Endothelial cell of umbilical vein (primary cell): ENCODE results near the gene OR6Q1. TPM values are rescaled to one million over a fixed set of nuclear protein-coding genes. Genes with fewer than 3 reads are reported as not detected.

Experiments
- BruUV-seq: library from RNA; stranded (reverse); fragments of 400-500 nt; replicated peaks from 2 replicates; lab custom pipeline; 2021; lab: Mats Ljungman, UMichigan
- CTCF ChIA-PET: fragments of 300-600, 350-600 bp; sonication (Branson Sonifier 250); formaldehyde crosslinking; loops from one replicate; lab custom pipeline; 2021; ENCODE audit warnings: antibody characterized with exemption, inconsistent platforms; lab: Charles Lee
- POLR2A ChIA-PET: fragments of 300-600, 350-600 bp; sonication (Branson Sonifier 250); formaldehyde crosslinking; loops from one replicate; lab custom pipeline; 2021; ENCODE audit warnings: antibody characterized with exemption, inconsistent platforms; lab: Charles Lee
- DNase-seq: peaks from one replicate; pipeline ENCODE4 v3.0.0-alpha.2; 2011; ENCODE audit warnings: low read depth, low spot score
- FAIRE-seq: peaks from 2 replicates; lab custom pipeline; 2011; peaks lifted over from hg19 to GRCh38; lab: Jason Lieb, UNC
- H2AFZ ChIP-seq: 2 replicates; pipeline ENCODE4 v1.6.0; 2012; ENCODE audit warnings: low read depth, low read length, control low read depth, inconsistent platforms
- H3K27ac ChIP-seq: 2 replicates; pipeline ENCODE4 v1.5.1; 2011; ENCODE audit warnings: low read depth, mild to moderate bottlenecking, control low read depth, low read length, moderate library complexity; ENCODE audit not compliant: insufficient read depth
- H3K27me3 ChIP-seq, 2 experiments: 2 replicates each; pipeline versions ENCODE4 v1.6.0 to v1.6.1; 2011; ENCODE audit warnings: low read length in 2 of 2, mixed read lengths in 1 of 2; ENCODE audit not compliant: control insufficient read depth in 2 of 2, insufficient read depth in 2 of 2
- H3K36me3 ChIP-seq, 2 experiments: 2 replicates in 1 of 2; 3 replicates in 1 of 2; pipeline ENCODE4 v1.5.1; 2011; ENCODE audit warnings: low read length in 2 of 2, mild to moderate bottlenecking in 1 of 2, moderate library complexity in 1 of 2; ENCODE audit not compliant: control insufficient read depth in 2 of 2, insufficient read depth in 2 of 2; ENCODE audit errors: extremely low read depth in 1 of 2
- H3K4me1 ChIP-seq: 3 replicates; pipeline ENCODE4 v1.5.1; 2011; ENCODE audit warnings: mild to moderate bottlenecking, low read length; ENCODE audit not compliant: control insufficient read depth, insufficient read depth; ENCODE audit errors: extremely low read depth
- H3K4me2 ChIP-seq: 2 replicates; pipeline ENCODE4 v1.6.1; 2011; ENCODE audit warnings: low read length, control low read depth, mixed read lengths; ENCODE audit not compliant: insufficient read depth
- H3K4me3 ChIP-seq, 3 experiments: fragments of 200-600 bp in 1 of 3; sonication (generic), shearing (Covaris generic) in 1 of 3; replicated peaks in 1 of 3; 2 replicates each; pipeline ENCODE4 v1.5.1; 2011 to 2016; ENCODE audit warnings: control low read depth in 3 of 3, low read length in 3 of 3, mild to moderate bottlenecking in 2 of 3, inconsistent platforms in 1 of 3, low read depth in 1 of 3, moderate library complexity in 1 of 3; ENCODE audit not compliant: insufficient read depth in 1 of 3
- H3K79me2 ChIP-seq: 2 replicates; pipeline ENCODE4 v1.6.0; 2012; ENCODE audit warnings: low read length, inconsistent platforms; ENCODE audit not compliant: control insufficient read depth, insufficient read depth
- H3K9ac ChIP-seq: replicated peaks from 2 replicates; pipeline ENCODE3; 2011; ENCODE audit warnings: low read length, control low read depth; ENCODE audit not compliant: insufficient read depth; ENCODE audit errors: extremely low read depth
- H3K9me1 ChIP-seq: replicated peaks from 3 replicates; pipeline ENCODE4 v1.6.0; 2011; ENCODE audit warnings: mild to moderate bottlenecking, low read length; ENCODE audit not compliant: control insufficient read depth, insufficient read depth; ENCODE audit errors: extremely low read depth
- H3K9me3 ChIP-seq: replicated peaks from 2 replicates; pipeline ENCODE4 v1.5.1; 2012; ENCODE audit warnings: low read length, inconsistent platforms; ENCODE audit not compliant: control insufficient read depth, insufficient read depth
- H4K20me1 ChIP-seq: replicated peaks from 2 replicates; pipeline ENCODE3; 2011; ENCODE audit warnings: mild to moderate bottlenecking, low read length; ENCODE audit not compliant: control insufficient read depth, insufficient read depth; ENCODE audit errors: extremely low read depth
- CTCF ChIP-seq, 2 donors: IDR thresholded peaks; 1 replicate in 1 of 2; 2 replicates in 1 of 2; pipeline ENCODE4 v1.5.1; 2011; ENCODE audit warnings: low read length in 2 of 2, mild to moderate bottlenecking in 2 of 2, moderate library complexity in 2 of 2, control low read depth in 1 of 2, inconsistent platforms in 1 of 2, low read depth in 1 of 2; ENCODE audit not compliant: insufficient read depth in 1 of 2; ENCODE audit errors: extremely low read depth in 1 of 2
- EZH2 ChIP-seq: IDR thresholded peaks from 2 replicates; pipeline ENCODE4 v1.6.1; 2012; ENCODE audit warnings: borderline replicate concordance, low read depth, mild to moderate bottlenecking, moderate library complexity, low read length, inconsistent platforms; ENCODE audit not compliant: severe bottlenecking
- GATA2 ChIP-seq: IDR thresholded peaks from 2 replicates; pipeline ENCODE4 v1.7.0; 2011; ENCODE audit warnings: low read depth, mild to moderate bottlenecking, moderate library complexity, mixed read lengths, low read length; ENCODE audit not compliant: insufficient read length, insufficient read depth
- JUN ChIP-seq: IDR thresholded peaks from 2 replicates; pipeline ENCODE4 v1.6.1; 2011; ENCODE audit warnings: borderline replicate concordance, low read depth; ENCODE audit not compliant: insufficient read length, insufficient read depth
- MAX ChIP-seq: IDR thresholded peaks from 2 replicates; pipeline ENCODE4 v1.6.1; 2011; ENCODE audit not compliant: insufficient read depth, insufficient read length
- MYC ChIP-seq: IDR thresholded peaks from one replicate; pipeline ENCODE4 v1.6.1; 2011; ENCODE audit warnings: mild to moderate bottlenecking, low read depth, low read length
- dilution Hi-C: fragments of 300-500 bp; cut with MboI; formaldehyde crosslinking; loops from one replicate; pipeline ENCODE4 v1.15.0; 2019; ENCODE audit warnings: low sequenced_read_pairs; ENCODE audit not compliant: extremely low pct_ligation_motif_present
- intact Hi-C: fragments of 100-400 bp; cut with micrococcal nuclease; formaldehyde crosslinking; loops from one replicate; pipeline ENCODE4 v1.10.0; 2022
- polyA plus RNA-seq, 4 experiments: library from polyadenylated mRNA; depleted of rRNA in 3 of 4; stranded (reverse) in 3 of 4; unstranded in 1 of 4; fragments of >200 nt; gene quantifications; 2 replicates each; pipeline versions ENCODE4 v1.2.1 to v1.2.3, GENCODE V29; 2011 to 2012; ENCODE audit warnings: missing spikeins in 1 of 4
- total RNA-seq: library from RNA; stranded (reverse); gene quantifications from 2 replicates; pipeline ENCODE4 v1.2.3, GENCODE V29; 2021

The OR6Q1 gene
- total and polyA plus RNA-seq, 2 donors (not counting 3 experiments of a cell fraction or from before 2014, with no cell fraction given) = not detected

- Histone ChIP-seq H3K27me3 (no peaks in the 10 kb centered on the region), H3K36me3 (no peaks in the 10 kb centered on the region), H3K9me3 (no peaks in the 10 kb centered on the region), H4K20me1 (no peaks in the 10 kb centered on the region), H3K4me3 (no peak overlapping the region), H3K4me1 (peaks cover 16% of the 10 kb centered on the region), H3K9ac (no peak overlapping the region), H3K4me2 (no peak overlapping the region), H2AFZ (no peak overlapping the region), H3K79me2 (no peaks in the 10 kb centered on the region), H3K27ac (no peak overlapping the region), H3K9me1 (no peaks in the 10 kb centered on the region)
- dilution Hi-C loops = no loop called here
- ChIA-PET CTCF (no interaction called here), POLR2A (no interaction called here)
- BruUV-seq = no TSS peak
- no peak for DNase-seq
- no peak for FAIRE-seq
- intact Hi-C loops = no loop called here
- TF ChIP-seq GATA2 (no peak), JUN (no peak), EZH2 (no peak), MYC (no peak), MAX (no peak), CTCF (IDR thresholded peaks at IDR 0.05; ENCODE audit: extremely low read depth in 1 of 2, insufficient read depth in 1 of 2, low read depth in 1 of 2, low read length in 2 of 2) (no peak)
Observed at GRCh38 chr11:58055806-58056401, 25.2 kb downstream of the OR6Q1 start.
